Psoas muscle (tissue), 8 donors: ENCODE data around the gene IGF2BP1. TPM values are rescaled to one million over a fixed set of nuclear protein-coding genes. Genes with fewer than 3 reads are reported as not detected.

Experiments
- ATAC-seq, 4 donors: fragments of 200-7000 bp; cut with Tn5 transposase; one replicate each; pipeline ENCODE4 v1.9.1; 2020; ENCODE audit warnings: moderate library complexity in 3 of 4, mild to moderate bottlenecking in 2 of 4
- DNase-seq, 2 donors: peaks; one replicate each; pipeline ENCODE4 v3.0.0-alpha.2; 2020
- H3K27ac ChIP-seq: fragments of 200-600 bp; one replicate; pipeline ENCODE4 v1.8.0; 2022
- H3K27me3 ChIP-seq, 3 donors: fragments of 200-600 bp in 1 of 3; one replicate each; pipeline versions ENCODE4 v1.6.1 to v1.8.0; 2013 to 2022; ENCODE audit warnings: low read length in 2 of 3, mild to moderate bottlenecking in 2 of 3, moderate library complexity in 1 of 3; ENCODE audit not compliant: insufficient read depth in 3 of 3
- H3K36me3 ChIP-seq, 2 donors: fragments of 200-600 bp in 1 of 2; one replicate each; pipeline versions ENCODE4 v1.6.1 to v1.8.0; 2013 to 2022; ENCODE audit warnings: low read depth in 1 of 2, mild to moderate bottlenecking in 1 of 2, moderate library complexity in 1 of 2; ENCODE audit not compliant: insufficient read depth in 1 of 2
- H3K4me1 ChIP-seq: fragments of 200-600 bp; one replicate; pipeline ENCODE4 v1.8.0; 2022
- H3K4me3 ChIP-seq: fragments of 200-600 bp; one replicate; pipeline ENCODE4 v1.8.0; 2022; ENCODE audit warnings: mild to moderate bottlenecking
- H3K9me3 ChIP-seq: fragments of 200-600 bp; one replicate; pipeline ENCODE4 v1.8.0; 2022
- WGBS, 3 donors: extraction: QIAGEN DNeasy Blood & Tissue Kit; methylation state at CpG; one replicate each; pipeline versions ENCODE4 v1.1.6 to v1.1.7; 2013; 5-methylcytosine and 5-hydroxymethylcytosine counted together
- intact Hi-C, 2 donors: fragments of 100-400 bp; cut with DNase I; formaldehyde crosslinking; loops; one replicate each; pipeline versions ENCODE4 v1.11.0 to v1.14.2; 2022
- polyA plus RNA-seq, 3 donors: library from polyadenylated mRNA; stranded (reverse); fragments of 200-250 nt; gene quantifications; one replicate each; pipeline ENCODE4 v1.2.3, GENCODE V29; 2013
- total RNA-seq, 4 donors: library from RNA; stranded (reverse); fragmentation: NEBNext Ultra II Directional in 2 of 4; extraction: Animal tissue kit (Norgen Biotek cat#: 25700) in 2 of 4; gene quantifications; one replicate each; pipeline versions ENCODE4 v1.2.1 to v1.2.4, GENCODE V29; 2021 to 2023
- TF ChIP-seq, protein P1 (sequence below): fragments of 200-600 bp; IDR thresholded peaks from one replicate; pipeline ENCODE4 v1.8.0; 2022; ENCODE audit warnings: antibody characterized with exemption
- donor health status: healthy with polysubstance abuse.
- donor health status: DM: no; HTN: no; CAD: no; lungs with moderate emphysema.
- donor health status: Bipolar disorder and iron deficiency.
- donor health status: healthy.
- donor health status: DM: yes; HTN: yes; CAD: no.
- donor health status: DM: no; HTN: no; CAD: no.
- donor health status: DM: no; HTN: no; CAD: no.
- donor health status: DM: yes; HTN: yes; CAD: no.

Gene IGF2BP1
- total and polyA plus RNA-seq, 7 donors, result not detected

DNA sequence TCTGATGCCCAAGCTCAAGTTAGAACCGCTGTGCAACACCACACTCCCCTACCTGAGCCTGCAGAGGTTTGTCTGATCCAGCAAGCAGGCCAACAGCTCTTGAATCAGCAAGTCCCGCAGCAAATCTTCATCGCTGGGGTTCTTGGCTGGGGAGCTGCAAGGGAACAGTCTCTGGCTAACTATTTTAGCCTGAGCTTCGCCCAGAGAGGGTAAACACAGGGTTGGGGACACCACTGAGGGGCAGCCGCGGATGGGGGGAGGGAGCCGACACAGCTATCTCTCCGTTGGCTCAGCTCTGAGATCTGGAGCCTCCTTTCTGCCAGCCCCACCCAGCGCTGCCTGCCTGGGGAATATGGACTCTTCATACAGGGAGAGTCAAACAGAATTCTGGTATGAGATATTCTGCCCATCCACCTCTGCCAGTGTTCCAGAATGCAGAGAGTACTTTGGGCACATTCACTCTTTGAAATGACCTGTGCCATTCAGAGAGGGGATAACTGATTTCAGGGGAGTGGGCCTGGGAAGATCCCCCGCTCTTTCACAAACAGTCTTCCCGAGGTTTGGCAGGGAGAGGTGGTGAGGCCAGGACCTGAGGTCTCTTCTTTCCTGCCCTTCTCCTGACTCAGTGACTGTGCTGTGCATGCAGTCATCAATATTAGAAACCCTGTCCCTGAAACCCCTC is 36.2 kb upstream of the IGF2BP1 start:
- intact Hi-C loops, result no loop called here
- Histone ChIP-seq H3K36me3 (no peaks in the 10 kb centered on the region), H3K27me3 (peaks cover 0 to 58% (median 4%) of the 10 kb centered on the region in 3 donors), H3K4me1 (no peaks in the 10 kb centered on the region), H3K27ac (no peak overlapping the region), H3K9me3 (no peaks in the 10 kb centered on the region), H3K4me3 (no peak overlapping the region)
- WGBS, 3 donors, result 16 to 30% (median 28%) methylated on average over 11 of the region's 11 CpGs
- TF ChIP-seq, protein P1, sequence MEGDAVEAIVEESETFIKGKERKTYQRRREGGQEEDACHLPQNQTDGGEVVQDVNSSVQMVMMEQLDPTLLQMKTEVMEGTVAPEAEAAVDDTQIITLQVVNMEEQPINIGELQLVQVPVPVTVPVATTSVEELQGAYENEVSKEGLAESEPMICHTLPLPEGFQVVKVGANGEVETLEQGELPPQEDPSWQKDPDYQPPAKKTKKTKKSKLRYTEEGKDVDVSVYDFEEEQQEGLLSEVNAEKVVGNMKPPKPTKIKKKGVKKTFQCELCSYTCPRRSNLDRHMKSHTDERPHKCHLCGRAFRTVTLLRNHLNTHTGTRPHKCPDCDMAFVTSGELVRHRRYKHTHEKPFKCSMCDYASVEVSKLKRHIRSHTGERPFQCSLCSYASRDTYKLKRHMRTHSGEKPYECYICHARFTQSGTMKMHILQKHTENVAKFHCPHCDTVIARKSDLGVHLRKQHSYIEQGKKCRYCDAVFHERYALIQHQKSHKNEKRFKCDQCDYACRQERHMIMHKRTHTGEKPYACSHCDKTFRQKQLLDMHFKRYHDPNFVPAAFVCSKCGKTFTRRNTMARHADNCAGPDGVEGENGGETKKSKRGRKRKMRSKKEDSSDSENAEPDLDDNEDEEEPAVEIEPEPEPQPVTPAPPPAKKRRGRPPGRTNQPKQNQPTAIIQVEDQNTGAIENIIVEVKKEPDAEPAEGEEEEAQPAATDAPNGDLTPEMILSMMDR, result no peak
- DNase-seq (no peak), ATAC-seq (no peak)

DNA sequence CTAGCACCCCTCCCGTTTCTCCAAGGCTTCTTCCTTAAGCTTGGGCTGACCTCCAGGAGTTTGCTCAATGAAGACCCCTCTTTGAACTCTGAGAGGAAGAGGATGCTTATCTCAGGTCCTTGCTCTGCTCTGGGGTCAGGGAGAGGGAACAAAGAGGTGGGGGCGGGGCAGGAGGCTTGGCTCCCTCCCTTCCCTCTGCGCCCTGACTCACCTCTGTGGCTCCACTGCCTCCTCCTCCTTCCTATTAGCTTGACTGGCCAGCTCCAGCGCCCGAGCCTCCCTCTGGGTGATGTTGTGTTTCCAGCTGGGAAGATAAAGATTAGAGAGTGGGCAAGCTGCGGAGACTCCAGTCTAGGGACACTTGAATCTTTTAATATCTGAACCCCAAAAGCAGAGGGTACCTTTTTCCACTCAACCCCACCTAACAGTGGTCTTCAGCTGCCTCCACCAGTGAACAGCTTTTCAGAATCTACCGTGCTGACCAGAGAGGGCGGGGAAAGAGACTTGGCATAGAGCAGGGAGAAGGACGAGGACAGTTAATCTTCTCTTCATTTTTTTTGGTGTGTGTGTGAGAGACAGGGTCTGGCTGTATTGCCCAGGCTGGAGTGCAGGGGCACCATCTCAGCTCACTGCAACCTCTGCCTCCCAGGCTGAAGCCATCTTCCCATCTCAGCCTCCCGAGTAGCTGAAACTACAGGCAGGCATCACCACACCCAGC is 35.5 kb upstream of the IGF2BP1 start:
- DNase-seq, result no peak
- H3K27me3 ChIP-seq, result peaks cover 0 to 58% (median 4%) of the 10 kb centered on the region in 3 donors
- TF ChIP-seq, protein P1, result no peak
- ATAC-seq, result no peak
- no peak overlapping the region for H3K27ac ChIP-seq
- intact Hi-C loops, result no loop called here
- no peaks in the 10 kb centered on the region for H3K36me3 ChIP-seq
- H3K4me1 ChIP-seq, result no peaks in the 10 kb centered on the region
- no peak overlapping the region for H3K4me3 ChIP-seq
- 24 to 41% (median 29%) methylated on average over 10 of the region's 10 CpGs for WGBS, 3 donors
- H3K9me3 ChIP-seq, result no peaks in the 10 kb centered on the region

DNA sequence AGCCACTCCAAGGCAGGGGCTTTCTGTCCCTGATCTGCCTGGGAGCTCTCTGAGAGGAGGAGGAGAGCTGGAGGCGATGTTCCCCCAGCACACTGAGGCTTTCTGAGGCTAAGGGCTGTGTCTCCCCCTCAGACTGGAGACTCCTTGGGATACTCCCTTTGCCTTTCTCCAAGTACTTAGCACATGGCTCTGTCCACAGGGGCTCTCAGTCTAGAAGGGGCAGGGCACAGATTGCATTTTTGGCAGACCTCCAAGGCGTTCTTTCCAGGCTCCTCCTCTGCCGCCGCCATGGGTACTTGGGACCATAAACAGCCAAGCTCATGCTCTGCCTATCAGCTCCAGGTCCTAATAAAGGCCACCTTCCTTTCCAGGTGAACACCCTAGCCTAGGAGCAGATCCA is 27.0 kb upstream of the IGF2BP1 start:
- H3K4me1 ChIP-seq, result no peaks in the 10 kb centered on the region
- ATAC-seq (no peak), DNase-seq (no peak)
- no peaks in the 10 kb centered on the region for H3K36me3 ChIP-seq
- WGBS, 3 donors, result 20 to 32% (median 21%) methylated on average over 4 of the region's 4 CpGs
- H3K9me3 ChIP-seq, result no peaks in the 10 kb centered on the region
- H3K4me3 ChIP-seq, result no peak overlapping the region
- peaks cover 0 to 71% (median 5%) of the 10 kb centered on the region in 3 donors for H3K27me3 ChIP-seq
- intact Hi-C loops, result no loop called here
- no peak overlapping the region for H3K27ac ChIP-seq
- TF ChIP-seq, protein P1, result no peak

DNA sequence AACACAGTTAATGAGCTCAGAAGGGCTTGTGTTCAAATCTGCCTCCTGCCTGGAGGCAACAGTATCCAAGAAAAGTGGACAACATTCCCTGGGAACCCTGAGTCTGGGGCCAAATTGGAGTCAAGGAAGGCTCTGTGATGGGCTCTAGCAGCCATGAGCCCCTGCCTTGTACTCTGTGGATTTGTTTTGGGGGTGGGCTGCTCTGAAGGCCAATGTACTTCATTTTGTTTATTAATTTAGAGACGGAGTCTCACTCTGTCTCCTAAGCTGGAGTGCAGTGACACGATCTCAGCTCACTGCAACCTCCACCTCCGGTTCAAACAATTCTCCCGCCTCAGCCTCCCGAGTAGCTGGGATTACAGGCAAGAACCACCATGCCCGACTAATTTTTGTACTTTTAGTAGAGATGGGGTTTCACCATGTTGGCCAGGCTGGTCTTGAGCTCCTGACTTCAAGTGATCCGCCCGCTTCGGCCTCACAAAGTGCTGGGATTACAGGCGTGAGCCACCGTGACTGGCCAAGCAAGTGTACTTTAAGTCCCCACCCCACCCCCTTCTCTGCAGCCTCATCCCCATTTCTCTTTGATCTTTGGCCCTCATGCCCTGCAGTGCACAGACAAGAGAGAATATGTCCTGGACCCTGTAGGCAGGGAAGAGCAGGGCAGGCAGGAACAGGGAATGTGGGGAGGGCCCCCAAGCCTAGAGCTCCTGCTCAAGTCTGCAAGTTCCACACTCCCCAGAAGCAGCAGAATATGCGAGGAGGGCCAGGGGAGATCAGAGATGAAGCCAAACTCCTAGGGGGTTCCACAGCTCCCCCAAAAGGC is 26.1 kb upstream of the IGF2BP1 start:
- no peaks in the 10 kb centered on the region for H3K9me3 ChIP-seq
- H3K4me3 ChIP-seq, result no peak overlapping the region
- H3K36me3 ChIP-seq, result no peaks in the 10 kb centered on the region
- no peak for ATAC-seq
- peaks cover 0 to 78% (median 5%) of the 10 kb centered on the region in 3 donors for H3K27me3 ChIP-seq
- no peak overlapping the region for H3K27ac ChIP-seq
- intact Hi-C loops, result no loop called here
- H3K4me1 ChIP-seq, result no peaks in the 10 kb centered on the region
- TF ChIP-seq, protein P1, result no peak
- WGBS, 3 donors, result 47 to 54% (median 51%) methylated on average over 12 of the region's 12 CpGs
- no peak for DNase-seq
